Chondrocyte (in vitro differentiated cells): Measurements from ENCODE around the gene TBC1D9B. TPM values are rescaled to one million over a fixed set of nuclear protein-coding genes. Genes with fewer than 3 reads are reported as not detected.

Experiments used
- DNase-seq: peaks from one replicate; pipeline ENCODE4 v3.0.0; 2021; ENCODE audit warnings: mixed read lengths, low spot score
- H3K27ac Mint-ChIP-seq: one replicate; pipeline ENCODE4 v1.8.0; 2021; ENCODE audit warnings: mild to moderate bottlenecking, moderate library complexity, mixed read lengths; ENCODE audit not compliant: unreplicated experiment
- H3K27me3 Mint-ChIP-seq: 2 replicates; pipeline ENCODE4 v1.8.0; 2021; ENCODE audit warnings: low read depth, mixed read lengths
- H3K36me3 Mint-ChIP-seq: 2 replicates; pipeline ENCODE4 v1.8.0; 2021; ENCODE audit warnings: low read depth, mixed read lengths
- H3K4me1 Mint-ChIP-seq: 2 replicates; pipeline ENCODE4 v1.8.0; 2021; ENCODE audit warnings: low read depth, mild to moderate bottlenecking, mixed read lengths
- H3K4me3 Mint-ChIP-seq: one replicate; pipeline ENCODE4 v1.8.0; 2021; ENCODE audit warnings: mild to moderate bottlenecking, moderate library complexity, mixed read lengths; ENCODE audit not compliant: unreplicated experiment
- H3K9me3 Mint-ChIP-seq: 2 replicates; pipeline ENCODE4 v1.8.0; 2021; ENCODE audit warnings: low read depth, mixed read lengths
- CTCF ChIP-seq: fragments of 200-600 bp; sonication (generic); IDR thresholded peaks from 2 replicates; pipeline ENCODE4 v1.5.0; 2021; ENCODE audit warnings: antibody characterized with exemption, mild to moderate bottlenecking, moderate library complexity
- long read RNA-seq: library from polyadenylated mRNA; stranded (forward); transcript quantifications from one replicate; pipeline ENCODE4 v2.0.0, GENCODE V29; 2021
- total RNA-seq: library from RNA; stranded (reverse); gene quantifications from 3 replicates; pipeline ENCODE4 v1.2.1, GENCODE V29; 2021

TBC1D9B gene
- total RNA-seq: 107 to 130 TPM (median 118 TPM) in 3 replicates
- long read RNA-seq, full-length matches to known transcripts: 267 of 379 reads
- long read RNA-seq, partial matches to known transcripts: 50 of 379 reads
- long read RNA-seq, other reads (novel, unspliced or antisense): 62 of 379 reads

GRCh38 chr5:179907556-179908324 is at the start of gene TBC1D9B:
TBC1D9B (minus strand) TSS chr5:179907897; CDS start chr5:179907821, 76 bp downstream.
- Mint-ChIP-seq H3K4me3 (peak within 1 kb of the TSS; percentile 89), H3K9me3 (no peaks in the 10 kb centered on the region), H3K27ac (peak within 1 kb of the TSS; percentile 88), H3K36me3 (peaks cover 6% of the 10 kb centered on the region), H3K4me1 (peaks cover 17% of the 10 kb centered on the region), H3K27me3 (no peaks in the 10 kb centered on the region)
- peak; percentile 59 for DNase-seq
- TF ChIP-seq CTCF: peak; percentile 64

- TF ChIP-seq CTCF: no peak
- Mint-ChIP-seq H3K27ac (no peak overlapping the region), H3K36me3 (peaks cover 18% of the 10 kb centered on the region), H3K4me1 (no peaks in the 10 kb centered on the region), H3K27me3 (no peaks in the 10 kb centered on the region), H3K4me3 (no peak overlapping the region), H3K9me3 (no peaks in the 10 kb centered on the region)
- DNase-seq: no peak
Observed at GRCh38 chr5:179955630-179956029, 47.9 kb upstream of the TBC1D9B start.

GRCh38 chr5:179955062-179955461 is 47.4 kb upstream of the TBC1D9B start:
- H3K4me1 Mint-ChIP-seq: no peaks in the 10 kb centered on the region
- no peak overlapping the region for H3K27ac Mint-ChIP-seq
- H3K36me3 Mint-ChIP-seq: peaks cover 19% of the 10 kb centered on the region
- no peaks in the 10 kb centered on the region for H3K9me3 Mint-ChIP-seq
- H3K27me3 Mint-ChIP-seq: no peaks in the 10 kb centered on the region
- TF ChIP-seq CTCF: no peak
- DNase-seq: no peak
- H3K4me3 Mint-ChIP-seq: no peak overlapping the region

GRCh38 chr5:179954434-179954833 is 46.7 kb upstream of the TBC1D9B start:
- H3K9me3 Mint-ChIP-seq: no peaks in the 10 kb centered on the region
- H3K4me3 Mint-ChIP-seq: no peak overlapping the region
- no peak overlapping the region for H3K27ac Mint-ChIP-seq
- no peaks in the 10 kb centered on the region for H3K27me3 Mint-ChIP-seq
- no peak for DNase-seq
- H3K4me1 Mint-ChIP-seq: no peaks in the 10 kb centered on the region
- no peak for TF ChIP-seq CTCF
- H3K36me3 Mint-ChIP-seq: peaks cover 19% of the 10 kb centered on the region

GRCh38 chr5:179953987-179954386 is 46.3 kb upstream of the TBC1D9B start:
- H3K27me3 Mint-ChIP-seq: no peaks in the 10 kb centered on the region
- H3K9me3 Mint-ChIP-seq: no peaks in the 10 kb centered on the region
- DNase-seq: no peak
- no peak for TF ChIP-seq CTCF
- H3K27ac Mint-ChIP-seq: no peak overlapping the region
- no peaks in the 10 kb centered on the region for H3K4me1 Mint-ChIP-seq
- H3K4me3 Mint-ChIP-seq: no peak overlapping the region
- peaks cover 19% of the 10 kb centered on the region for H3K36me3 Mint-ChIP-seq
